Left ventricle myocardium inferior (tissue), 1 donor: ENCODE results near the gene XPR1. TPM values are rescaled to one million over a fixed set of nuclear protein-coding genes. Genes with fewer than 3 reads are reported as not detected.

Experiments used
- DNase-seq: peaks from one replicate; pipeline ENCODE4 v3.0.0-alpha.2; 2020
- H3K27ac ChIP-seq: fragments of 200-600 bp; replicated peaks from 2 replicates; pipeline ENCODE4 v1.8.0; 2021
- H3K27me3 ChIP-seq: fragments of 200-600 bp; 2 replicates; pipeline ENCODE4 v1.8.0; 2021; ENCODE audit warnings: low read depth
- H3K36me3 ChIP-seq: fragments of 200-600 bp; 2 replicates; pipeline ENCODE4 v1.8.0; 2021
- H3K4me1 ChIP-seq: fragments of 200-600 bp; 2 replicates; pipeline ENCODE4 v1.8.0; 2021
- H3K4me3 ChIP-seq: fragments of 200-600 bp; 2 replicates; pipeline ENCODE4 v1.8.0; 2021; ENCODE audit warnings: mild to moderate bottlenecking, moderate library complexity
- H3K9me3 ChIP-seq: fragments of 200-600 bp; replicated peaks from 2 replicates; pipeline ENCODE4 v1.8.0; 2021
- CTCF ChIP-seq: fragments of 200-600 bp; IDR thresholded peaks from 2 replicates; pipeline ENCODE4 v1.8.0; 2021; ENCODE audit warnings: antibody characterized with exemption, mild to moderate bottlenecking, borderline replicate concordance
- intact Hi-C: fragments of 100-400 bp; cut with micrococcal nuclease; formaldehyde crosslinking; loops from one replicate; pipeline ENCODE4 v1.11.0; 2022
- total RNA-seq: library from RNA; stranded (reverse); fragmentation: NEBNext Ultra II Directional; extraction: Animal tissue kit (Norgen Biotek cat#: 25700); gene quantifications from one replicate; pipeline ENCODE4 v1.2.1, GENCODE V29; 2021
- donor health status: DM: no; HTN: yes; CAD: no; lungs with severe emphysema.

Gene XPR1
- total RNA-seq, 1 donor from 2014 or later = 60.4 TPM

- Histone ChIP-seq H3K27me3 (no peaks in the 10 kb centered on the region), H3K4me3 (no peak overlapping the region), H3K27ac (no peak overlapping the region), H3K9me3 (no peaks in the 10 kb centered on the region), H3K4me1 (no peaks in the 10 kb centered on the region), H3K36me3 (peaks cover 39% of the 10 kb centered on the region)
- intact Hi-C loops = no loop called here
- no peak for TF ChIP-seq CTCF
- DNase-seq = no peak
Observed at GRCh38 chr1:180937624-180938225, 305.9 kb downstream of the XPR1 start.

GRCh38 chr1:180939073-180939710 is 307.4 kb downstream of the XPR1 start:
- peaks cover 44% of the 10 kb centered on the region for H3K36me3 ChIP-seq
- no peaks in the 10 kb centered on the region for H3K4me1 ChIP-seq
- H3K4me3 ChIP-seq = no peak overlapping the region
- H3K27me3 ChIP-seq = no peaks in the 10 kb centered on the region
- no peak for TF ChIP-seq CTCF
- H3K27ac ChIP-seq = no peak overlapping the region
- intact Hi-C loops = no loop called here
- DNase-seq = no peak
- no peaks in the 10 kb centered on the region for H3K9me3 ChIP-seq

GRCh38 chr1:180939711-180940103 is 307.9 kb downstream of the XPR1 start:
- Histone ChIP-seq H3K9me3 (no peaks in the 10 kb centered on the region), H3K36me3 (peaks cover 47% of the 10 kb centered on the region), H3K27ac (no peak overlapping the region), H3K27me3 (no peaks in the 10 kb centered on the region), H3K4me1 (no peaks in the 10 kb centered on the region), H3K4me3 (no peak overlapping the region)
- DNase-seq = no peak
- TF ChIP-seq CTCF = no peak
- intact Hi-C loops = no loop called here

Other genes starting within 250 kb of the XPR1 start
- gene ACBD6, start 129.4 kb upstream of the XPR1 start, total RNA-seq = 18.2 TPM
- 5.3 TPM for gene OVAAL, start 73.1 kb upstream of the XPR1 start, total RNA-seq